GM12801 (cell line): ENCODE results near the gene TMEM123.

Source experiments
- TF ChIP-seq, protein P1 (sequence below): IDR thresholded peaks from one replicate; pipeline ENCODE4 v1.5.1; 2011; ENCODE audit warnings: control low read depth; ENCODE audit not compliant: insufficient read length; ENCODE audit errors: extremely low read depth

The TMEM123 gene

DNA sequence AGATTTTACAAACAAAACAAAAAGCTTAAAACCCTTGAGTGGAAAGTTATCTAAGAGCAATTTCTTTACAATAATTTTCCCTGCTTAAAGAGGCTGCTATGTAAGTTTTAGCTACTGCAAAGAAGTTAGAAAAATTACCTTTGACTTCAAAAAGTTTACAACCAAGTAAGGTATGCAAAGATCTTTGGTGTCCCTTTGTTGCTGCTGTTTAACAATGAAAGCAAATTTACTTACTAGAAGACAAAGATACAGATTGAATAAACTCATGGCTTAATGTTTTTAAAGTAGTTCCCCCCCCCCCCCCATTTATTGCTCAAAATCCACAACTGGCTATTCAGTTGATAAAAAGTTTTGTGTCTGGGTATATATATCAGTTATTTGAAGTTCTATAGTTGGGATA lies 26.0 kb downstream of the TMEM123 start:
- TF ChIP-seq, protein P1, sequence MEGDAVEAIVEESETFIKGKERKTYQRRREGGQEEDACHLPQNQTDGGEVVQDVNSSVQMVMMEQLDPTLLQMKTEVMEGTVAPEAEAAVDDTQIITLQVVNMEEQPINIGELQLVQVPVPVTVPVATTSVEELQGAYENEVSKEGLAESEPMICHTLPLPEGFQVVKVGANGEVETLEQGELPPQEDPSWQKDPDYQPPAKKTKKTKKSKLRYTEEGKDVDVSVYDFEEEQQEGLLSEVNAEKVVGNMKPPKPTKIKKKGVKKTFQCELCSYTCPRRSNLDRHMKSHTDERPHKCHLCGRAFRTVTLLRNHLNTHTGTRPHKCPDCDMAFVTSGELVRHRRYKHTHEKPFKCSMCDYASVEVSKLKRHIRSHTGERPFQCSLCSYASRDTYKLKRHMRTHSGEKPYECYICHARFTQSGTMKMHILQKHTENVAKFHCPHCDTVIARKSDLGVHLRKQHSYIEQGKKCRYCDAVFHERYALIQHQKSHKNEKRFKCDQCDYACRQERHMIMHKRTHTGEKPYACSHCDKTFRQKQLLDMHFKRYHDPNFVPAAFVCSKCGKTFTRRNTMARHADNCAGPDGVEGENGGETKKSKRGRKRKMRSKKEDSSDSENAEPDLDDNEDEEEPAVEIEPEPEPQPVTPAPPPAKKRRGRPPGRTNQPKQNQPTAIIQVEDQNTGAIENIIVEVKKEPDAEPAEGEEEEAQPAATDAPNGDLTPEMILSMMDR, result no peak

DNA sequence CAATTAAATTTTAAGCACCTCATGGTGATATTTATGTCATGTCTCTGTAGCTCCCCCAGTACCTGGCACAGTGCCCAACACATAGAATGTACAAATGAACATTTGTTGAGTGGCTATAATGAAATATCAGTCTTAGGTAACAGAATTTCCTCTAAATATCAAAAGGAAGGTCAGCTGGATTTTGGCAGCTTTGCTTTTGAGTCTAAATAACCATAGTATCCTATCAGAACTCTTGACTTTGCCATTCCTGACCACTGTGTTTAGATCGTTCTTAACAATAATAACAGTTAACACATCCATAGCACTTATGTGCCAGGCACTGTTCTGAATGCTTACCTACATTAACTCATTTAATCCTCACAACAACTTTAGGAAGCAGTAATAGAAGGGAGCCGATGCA lies 26.6 kb downstream of the TMEM123 start:
- TF ChIP-seq, protein P1, result no peak

DNA sequence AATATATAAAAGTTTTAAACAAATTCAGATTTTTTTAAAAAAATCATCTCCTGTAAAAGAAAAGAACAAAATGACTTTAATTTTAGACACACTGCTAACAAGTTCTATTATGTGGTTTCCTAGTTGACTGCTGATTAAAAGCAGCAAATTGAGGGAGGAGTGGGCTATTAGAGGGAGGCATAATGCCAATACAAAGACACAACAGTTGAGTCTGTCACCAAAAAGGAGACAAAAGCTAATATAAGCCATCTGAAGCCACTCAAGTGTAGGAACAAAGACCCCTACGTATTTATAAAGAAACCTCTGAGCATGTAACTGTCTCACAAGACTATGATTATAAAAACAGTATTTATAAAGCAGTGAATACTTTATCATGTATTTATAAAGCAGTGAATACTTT lies 28.6 kb downstream of the TMEM123 start:
- TF ChIP-seq, protein P1, result no peak

DNA sequence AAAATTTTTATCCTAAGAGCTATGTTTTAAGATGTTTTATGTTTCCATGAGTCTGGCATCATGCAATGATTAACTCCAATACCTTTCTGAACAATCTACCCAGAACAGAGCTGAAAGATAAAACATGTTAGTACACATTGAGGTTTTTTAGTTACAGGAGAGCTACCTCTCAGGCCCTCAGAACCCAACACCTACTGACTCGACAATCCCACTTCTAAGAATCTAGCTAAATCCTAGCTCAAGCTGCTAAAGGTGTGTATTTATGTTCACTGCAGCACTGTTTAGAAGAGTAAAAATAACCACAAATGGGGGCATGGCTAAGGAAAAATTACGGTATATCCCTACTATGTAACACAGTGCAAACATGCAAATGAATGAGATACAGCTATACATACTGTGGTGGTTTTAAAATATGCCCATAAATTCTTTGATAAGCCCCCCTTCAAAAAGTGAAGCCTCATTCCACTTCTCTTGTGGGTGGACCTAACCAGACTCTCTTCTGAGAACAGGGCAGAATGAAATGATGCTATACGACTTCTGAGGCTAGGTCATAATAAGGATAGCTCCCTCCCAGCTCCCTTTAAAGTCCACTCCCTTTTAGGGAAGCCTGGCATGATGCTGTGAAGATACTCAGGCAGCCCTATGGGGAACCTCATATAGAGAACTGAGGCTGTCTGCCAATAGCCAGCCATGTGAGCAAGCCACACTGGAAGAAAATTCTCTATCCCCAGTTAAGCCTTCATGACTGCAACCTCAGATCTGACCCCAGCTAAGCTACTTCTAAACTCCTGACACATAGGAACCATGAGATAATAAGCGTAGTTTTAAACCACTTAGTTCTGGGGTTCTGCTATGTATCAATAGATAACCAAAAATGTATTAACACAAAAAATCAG lies 29.5 kb downstream of the TMEM123 start:
- TF ChIP-seq, protein P1, result no peak

DNA sequence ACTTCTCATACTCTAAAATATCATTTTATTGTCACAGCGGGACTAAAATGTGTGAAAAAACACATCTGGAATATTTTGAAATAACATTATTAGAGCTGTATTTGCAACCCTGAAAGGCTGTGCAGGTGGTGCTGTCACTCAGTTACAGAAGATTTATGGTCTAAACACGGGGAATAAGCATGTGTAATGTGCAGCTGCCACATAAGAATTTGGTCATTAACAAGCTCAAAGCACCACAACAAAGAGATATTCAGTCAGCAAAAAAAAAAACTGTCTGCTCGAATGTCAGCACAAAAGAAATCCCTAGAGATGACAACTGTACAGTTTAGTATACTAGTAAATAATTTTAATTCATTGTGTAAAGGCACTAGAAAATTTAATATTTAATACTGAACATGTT lies 31.3 kb downstream of the TMEM123 start:
- TF ChIP-seq, protein P1, result no peak

DNA sequence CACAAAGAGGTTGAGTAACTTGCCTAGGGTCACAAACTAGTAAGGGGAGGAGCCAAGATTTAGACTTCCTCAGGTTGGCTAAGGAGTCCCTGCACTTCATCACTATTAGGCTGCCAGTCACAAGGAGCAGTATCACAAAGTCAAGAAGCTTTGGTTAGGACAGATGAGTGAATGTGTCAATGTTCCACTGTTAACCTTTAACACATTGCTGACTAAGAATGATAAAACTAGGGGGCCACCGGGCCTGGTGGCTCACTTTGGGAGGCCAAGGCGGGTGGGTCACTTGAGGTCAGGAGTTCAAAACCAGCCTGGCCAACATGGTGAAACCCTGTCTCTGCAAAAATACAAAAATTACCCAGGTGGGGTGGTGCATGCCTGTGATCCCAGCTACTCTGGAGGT lies 32.0 kb downstream of the TMEM123 start:
- TF ChIP-seq, protein P1, result no peak

DNA sequence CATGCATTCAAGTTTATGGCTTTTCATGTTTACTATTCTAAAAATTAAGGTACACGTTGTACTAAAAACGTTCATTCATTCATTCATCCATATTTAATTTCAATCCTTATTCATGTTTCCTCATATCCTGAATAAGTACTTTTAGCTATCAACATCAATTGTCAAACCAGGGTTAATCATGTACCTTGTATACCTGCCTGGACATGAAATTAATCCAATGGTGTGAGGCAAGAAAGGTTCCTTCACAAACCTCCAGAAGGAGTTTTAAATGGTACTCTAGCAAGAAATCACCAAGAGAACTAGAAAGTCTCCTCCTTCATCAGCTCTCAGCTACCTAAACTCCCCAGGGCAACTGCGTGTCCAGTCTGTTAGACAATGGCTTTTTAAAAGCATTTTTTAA lies 33.4 kb downstream of the TMEM123 start:
- TF ChIP-seq, protein P1, result no peak
